Glutamatergic neuron (in vitro differentiated cells): ENCODE measurements around the gene DUOX1. TPM values are rescaled to one million over a fixed set of nuclear protein-coding genes. Genes with fewer than 3 reads are reported as not detected.

ENCODE experiments used
- DNase-seq: peaks from one replicate; pipeline ENCODE4 v3.0.0; 2022
- H3K27ac Mint-ChIP-seq: one replicate; pipeline ENCODE4 v1.8.0; 2020; ENCODE audit warnings: mild to moderate bottlenecking, mixed read lengths, inconsistent platforms; ENCODE audit not compliant: unreplicated experiment
- H3K27me3 Mint-ChIP-seq: one replicate; pipeline ENCODE4 v1.8.0; 2020; ENCODE audit warnings: mild to moderate bottlenecking, moderate library complexity, mixed read lengths, inconsistent platforms; ENCODE audit not compliant: unreplicated experiment
- H3K36me3 Mint-ChIP-seq: one replicate; pipeline ENCODE4 v1.8.0; 2020; ENCODE audit warnings: mild to moderate bottlenecking, mixed read lengths, inconsistent platforms; ENCODE audit not compliant: unreplicated experiment
- H3K4me1 Mint-ChIP-seq: one replicate; pipeline ENCODE4 v1.8.0; 2020; ENCODE audit warnings: mild to moderate bottlenecking, low read depth, mixed read lengths, inconsistent platforms; ENCODE audit not compliant: unreplicated experiment
- H3K4me3 Mint-ChIP-seq: one replicate; pipeline ENCODE4 v1.8.0; 2020; ENCODE audit warnings: mild to moderate bottlenecking, mixed read lengths, inconsistent platforms; ENCODE audit not compliant: unreplicated experiment
- H3K9me3 Mint-ChIP-seq: one replicate; pipeline ENCODE4 v1.8.0; 2020; ENCODE audit warnings: mild to moderate bottlenecking, moderate library complexity, mixed read lengths, inconsistent platforms; ENCODE audit not compliant: unreplicated experiment
- total RNA-seq: library from RNA; stranded (reverse); fragmentation: NEBNext Ultra II Directional; extraction: Animal tissue kit (Norgen Biotek cat#: 25700); gene quantifications from one replicate; pipeline ENCODE4 v1.2.1, GENCODE V29; 2021; ENCODE audit not compliant: unreplicated experiment
- TF ChIP-seq, protein P1 (sequence below): fragments of 200-600 bp; sonication (generic); IDR thresholded peaks from one replicate; pipeline ENCODE4 v1.5.0; 2021; ENCODE audit not compliant: partially characterized antibody, unreplicated experiment

The DUOX1 gene
- total RNA-seq, 1 donor from 2014 or later, result not detected

DNA sequence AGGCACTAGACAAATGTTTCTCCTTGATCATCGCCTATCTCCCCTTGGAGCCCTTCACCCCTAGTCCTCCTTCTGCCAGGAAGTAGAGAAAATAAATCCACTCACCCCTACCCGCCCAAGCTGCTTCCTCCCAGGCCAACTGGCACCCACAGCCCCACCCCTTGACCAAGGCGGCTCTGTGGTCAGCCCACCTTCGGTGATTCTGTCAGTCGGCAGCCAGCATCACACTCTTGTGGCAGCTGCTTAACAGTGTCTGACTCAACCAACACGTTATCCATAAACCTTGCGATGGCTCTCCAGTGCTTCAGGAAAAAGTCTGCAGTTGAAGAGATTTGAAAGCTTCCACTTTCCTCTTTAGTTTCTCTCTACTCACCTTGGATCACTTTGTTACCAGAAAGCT lies 50.4 kb downstream of the DUOX1 start:
- H3K9me3 Mint-ChIP-seq, result peaks cover 32% of the 10 kb centered on the region
- TF ChIP-seq, protein P1, sequence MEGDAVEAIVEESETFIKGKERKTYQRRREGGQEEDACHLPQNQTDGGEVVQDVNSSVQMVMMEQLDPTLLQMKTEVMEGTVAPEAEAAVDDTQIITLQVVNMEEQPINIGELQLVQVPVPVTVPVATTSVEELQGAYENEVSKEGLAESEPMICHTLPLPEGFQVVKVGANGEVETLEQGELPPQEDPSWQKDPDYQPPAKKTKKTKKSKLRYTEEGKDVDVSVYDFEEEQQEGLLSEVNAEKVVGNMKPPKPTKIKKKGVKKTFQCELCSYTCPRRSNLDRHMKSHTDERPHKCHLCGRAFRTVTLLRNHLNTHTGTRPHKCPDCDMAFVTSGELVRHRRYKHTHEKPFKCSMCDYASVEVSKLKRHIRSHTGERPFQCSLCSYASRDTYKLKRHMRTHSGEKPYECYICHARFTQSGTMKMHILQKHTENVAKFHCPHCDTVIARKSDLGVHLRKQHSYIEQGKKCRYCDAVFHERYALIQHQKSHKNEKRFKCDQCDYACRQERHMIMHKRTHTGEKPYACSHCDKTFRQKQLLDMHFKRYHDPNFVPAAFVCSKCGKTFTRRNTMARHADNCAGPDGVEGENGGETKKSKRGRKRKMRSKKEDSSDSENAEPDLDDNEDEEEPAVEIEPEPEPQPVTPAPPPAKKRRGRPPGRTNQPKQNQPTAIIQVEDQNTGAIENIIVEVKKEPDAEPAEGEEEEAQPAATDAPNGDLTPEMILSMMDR, result no peak
- H3K36me3 Mint-ChIP-seq, result peaks cover 33% of the 10 kb centered on the region
- no peak for DNase-seq
- H3K4me3 Mint-ChIP-seq, result peak overlapping the region; percentile 81
- peak overlapping the region; percentile 85 for H3K27ac Mint-ChIP-seq
- H3K4me1 Mint-ChIP-seq, result peaks cover 64% of the 10 kb centered on the region
- H3K27me3 Mint-ChIP-seq, result peaks cover 29% of the 10 kb centered on the region

GRCh38 chr15:45180648-45181436 lies 51.0 kb downstream of the DUOX1 start:
- peaks cover 34% of the 10 kb centered on the region for H3K36me3 Mint-ChIP-seq
- H3K27ac Mint-ChIP-seq, result peak overlapping the region; percentile 85
- peak overlapping the region; percentile 100 for H3K4me3 Mint-ChIP-seq
- H3K4me1 Mint-ChIP-seq, result peaks cover 64% of the 10 kb centered on the region
- peaks cover 32% of the 10 kb centered on the region for H3K27me3 Mint-ChIP-seq
- TF ChIP-seq, protein P1, result no peak
- DNase-seq, result no peak
- H3K9me3 Mint-ChIP-seq, result peaks cover 30% of the 10 kb centered on the region

GRCh38 chr15:45181491-45182285 lies 51.9 kb downstream of the DUOX1 start:
- peaks cover 31% of the 10 kb centered on the region for H3K36me3 Mint-ChIP-seq
- peak overlapping the region; percentile 100 for H3K4me3 Mint-ChIP-seq
- H3K27me3 Mint-ChIP-seq, result peaks cover 39% of the 10 kb centered on the region
- peak overlapping the region; percentile 95 for H3K27ac Mint-ChIP-seq
- peaks cover 31% of the 10 kb centered on the region for H3K9me3 Mint-ChIP-seq
- DNase-seq, result peak; percentile 51
- TF ChIP-seq, protein P1, result no peak
- peaks cover 57% of the 10 kb centered on the region for H3K4me1 Mint-ChIP-seq

- TF ChIP-seq, protein P1, result no peak
- Mint-ChIP-seq H3K36me3 (peaks cover 20% of the 10 kb centered on the region), H3K9me3 (peaks cover 36% of the 10 kb centered on the region), H3K4me3 (peak overlapping the region; percentile 100), H3K27me3 (peaks cover 39% of the 10 kb centered on the region), H3K27ac (peak overlapping the region; percentile 95), H3K4me1 (peaks cover 46% of the 10 kb centered on the region)
- DNase-seq, result no peak
Observed at GRCh38 chr15:45182996-45183395, 53.2 kb downstream of the DUOX1 start.
